HG03469 (cell line): ENCODE results near the gene REC8.
"Not testable (repeated sequence)": the region's sequence is repeated elsewhere in the genome, so short reads cannot be mapped to it uniquely, and the experiment has no call there.

Experiments
- ATAC-seq: cut with Tn5 transposase; IDR thresholded peaks from one replicate; pipeline ENCODE4 v1.9.1; 2021; ENCODE audit warnings: mild to moderate bottlenecking, moderate library complexity, moderate number of reproducible peaks; ENCODE audit not compliant: unreplicated experiment

The REC8 gene

GRCh38 chr14:24203249-24203886 lies 31.5 kb downstream of the REC8 start:
- not testable (repeated sequence) for ATAC-seq

GRCh38 chr14:24204163-24205146 lies 32.6 kb downstream of the REC8 start:
- no peak for ATAC-seq

- no peak for ATAC-seq
Measured at GRCh38 chr14:24206260-24207103, 34.6 kb downstream of the REC8 start.

GRCh38 chr14:24207104-24207551 lies 35.2 kb downstream of the REC8 start:
- no peak for ATAC-seq

- no peak for ATAC-seq
Measured at GRCh38 chr14:24207625-24208024, 35.7 kb downstream of the REC8 start.

DNA sequence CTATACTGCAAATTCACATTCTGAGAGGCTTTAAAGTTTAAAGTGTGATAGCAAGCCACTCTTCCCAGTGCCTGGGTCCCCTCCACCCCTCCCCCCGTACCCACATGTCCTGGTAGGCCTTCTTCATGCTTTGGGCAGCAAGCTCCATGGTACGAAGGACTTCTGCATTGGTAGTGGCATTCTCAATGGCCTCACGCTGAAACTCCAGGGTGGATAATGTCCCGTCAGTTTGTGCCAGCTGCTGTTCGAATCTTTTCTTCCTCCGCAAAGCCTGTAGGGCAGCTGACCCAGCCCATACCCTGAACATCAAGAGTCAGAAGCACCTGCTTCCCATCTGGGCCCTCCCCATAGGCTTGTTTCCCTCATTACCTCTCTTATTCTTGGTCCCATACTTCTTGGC lies 39.4 kb downstream of the REC8 start:
- no peak for ATAC-seq

GRCh38 chr14:24212924-24213865 lies 41.3 kb downstream of the REC8 start, which contains the start of gene CHMP4A:
Gene CHMP4A, minus strand, starts transcription at chr14:24213488. Its CDS starts 49 bp downstream, at chr14:24213439.
- ATAC-seq = peak; percentile 54

DNA sequence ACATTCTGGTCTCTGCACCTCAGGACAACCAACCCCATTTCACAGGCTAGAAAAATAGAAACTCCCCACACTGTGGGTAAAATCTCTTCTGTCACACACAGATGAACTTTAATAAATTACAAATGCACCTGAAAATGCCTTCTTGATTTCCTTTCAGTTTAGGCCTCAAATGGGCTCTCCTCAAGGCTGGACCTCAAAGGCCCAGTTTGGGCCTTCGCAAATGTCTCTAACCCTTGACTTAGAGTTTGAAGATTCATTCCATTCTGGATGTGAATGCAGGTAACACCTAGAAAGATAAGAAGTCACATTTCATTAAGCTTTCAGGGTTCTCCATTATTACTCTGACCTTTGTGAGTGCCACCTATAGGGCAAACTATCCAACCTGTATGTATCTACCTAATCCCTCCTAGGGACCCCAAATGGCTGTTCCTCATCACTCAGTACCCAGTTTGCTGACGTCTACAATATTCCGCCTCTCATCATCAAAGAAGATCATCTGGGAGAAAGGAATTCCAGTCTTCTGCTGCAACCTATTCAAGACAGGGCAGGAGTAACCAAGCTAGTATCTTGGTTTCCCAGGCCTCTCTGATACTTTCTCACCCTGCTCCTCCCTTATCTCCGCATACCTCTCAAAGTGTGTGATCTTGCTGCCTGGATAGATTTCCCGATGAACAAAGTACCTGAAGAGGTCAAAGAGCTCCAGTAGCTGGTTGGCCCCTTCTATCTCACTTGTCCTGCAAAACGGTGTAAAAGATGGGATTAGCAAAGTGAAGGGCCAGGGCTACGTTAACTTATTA lies 42.2 kb downstream of the REC8 start:
- no peak for ATAC-seq

DNA sequence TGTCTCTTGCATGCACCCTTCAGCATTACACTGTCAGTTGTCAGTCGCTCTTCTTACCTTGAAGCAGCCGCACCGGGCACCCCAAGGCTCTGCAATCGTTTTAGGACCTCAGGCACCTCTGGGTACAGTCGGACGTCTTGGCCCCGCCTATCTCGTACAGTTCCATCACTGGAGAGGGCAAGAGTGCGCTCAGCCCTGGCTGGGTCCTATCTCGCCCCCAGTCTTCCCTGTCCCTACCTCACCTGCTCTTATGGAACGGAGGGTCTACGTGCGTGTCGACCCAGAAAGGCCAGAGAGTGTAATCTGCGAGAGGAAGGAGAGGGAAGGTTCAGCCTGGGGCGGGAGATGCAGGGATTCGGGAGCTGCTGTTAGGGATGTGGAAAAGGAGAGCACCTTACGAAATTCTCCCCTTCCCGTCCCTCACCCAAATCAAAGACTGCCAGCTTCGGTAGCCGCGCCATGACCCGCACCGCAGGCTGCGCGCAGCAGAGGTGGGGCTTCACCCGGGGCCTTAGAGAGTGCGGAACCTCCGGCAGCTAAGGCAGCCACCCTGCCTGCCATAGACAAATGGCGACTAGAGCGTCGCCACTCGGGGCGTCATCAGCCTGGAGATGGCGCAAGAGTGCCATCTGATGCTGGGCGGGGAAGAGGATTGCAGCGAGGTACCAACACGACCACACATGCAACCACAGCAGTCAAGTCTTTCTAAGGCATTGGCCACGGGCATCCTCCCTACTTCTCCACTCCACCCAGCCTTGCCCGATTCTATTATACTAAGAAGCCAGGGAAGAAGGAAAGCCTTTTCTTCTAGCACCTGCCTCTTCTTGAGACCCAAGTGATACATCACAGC lies 43.8 kb downstream of the REC8 start, which contains the start of gene MDP1:
Gene MDP1, minus strand, starts transcription at position 572 of the 850 bp plus-strand sequence. Its CDS starts 111 bp downstream, at position 461.
- peak; percentile 54 for ATAC-seq

GRCh38 chr14:24216345-24216699 lies 44.4 kb downstream of the REC8 start:
- ATAC-seq = no peak

- ATAC-seq = not testable (repeated sequence)
Measured at GRCh38 chr14:24216876-24217275, 45.0 kb downstream of the REC8 start.

DNA sequence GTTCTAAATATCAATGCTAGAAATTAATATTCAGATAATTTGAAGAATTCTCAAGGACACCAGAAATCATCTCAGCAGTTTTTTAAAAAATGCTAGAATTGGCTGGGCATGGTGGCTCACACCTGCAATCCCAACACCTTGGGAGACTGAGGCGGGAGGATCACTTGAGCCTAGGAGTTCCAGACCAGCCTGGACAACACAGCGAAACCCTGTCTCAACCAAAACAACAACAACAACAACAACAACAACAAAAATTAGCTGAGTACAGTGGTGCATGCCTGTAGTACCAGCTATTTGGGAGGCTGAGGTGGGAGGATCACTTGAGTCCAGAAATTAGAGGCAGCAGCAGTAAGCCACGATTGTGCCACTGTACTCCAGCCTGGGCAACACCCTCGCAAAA lies 47.2 kb downstream of the REC8 start:
- ATAC-seq = no peak

DNA sequence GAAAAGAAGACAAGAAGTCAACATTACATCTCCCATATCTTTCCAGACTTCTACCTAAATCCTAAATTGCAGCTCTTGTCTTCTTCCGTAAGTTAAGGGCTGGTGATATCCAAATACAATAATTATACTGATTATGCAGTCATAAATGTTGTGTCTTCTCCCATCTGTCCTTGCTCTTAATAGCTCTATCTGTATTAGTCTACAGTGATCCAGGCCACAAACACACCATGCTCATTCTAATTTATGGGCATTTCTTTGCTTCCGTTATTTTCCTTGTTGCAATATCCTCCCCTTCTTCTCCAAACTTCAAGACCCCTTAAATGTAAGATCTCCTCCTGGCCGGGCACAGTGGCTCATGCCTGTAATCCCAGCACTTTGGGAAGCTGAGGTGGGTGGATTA lies 47.6 kb downstream of the REC8 start:
- ATAC-seq = no peak

- not testable (repeated sequence) for ATAC-seq
Measured at GRCh38 chr14:24222987-24223386, 51.1 kb downstream of the REC8 start.

GRCh38 chr14:24224618-24225071 lies 52.8 kb downstream of the REC8 start:
- ATAC-seq = no peak

- no peak for ATAC-seq
Measured at GRCh38 chr14:24226473-24226872, 54.6 kb downstream of the REC8 start.

DNA sequence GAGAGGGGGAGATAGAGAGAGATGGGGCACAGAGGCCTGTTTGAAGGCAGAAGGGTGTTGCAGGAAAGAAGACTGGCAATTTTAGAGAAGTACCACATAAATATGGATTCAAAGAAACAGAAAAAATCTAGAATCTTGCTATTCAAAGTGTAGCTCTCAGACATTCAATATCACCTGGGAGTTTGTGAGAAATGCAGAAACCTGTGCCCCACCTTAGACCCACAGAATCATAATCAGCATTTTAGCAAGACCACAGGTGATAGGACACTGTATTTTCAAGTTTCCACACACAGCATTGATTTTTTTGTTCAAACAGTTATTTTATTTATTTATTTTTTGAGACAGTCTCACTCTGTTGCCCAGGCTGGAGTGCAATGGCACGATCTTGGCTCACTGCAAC lies 57.0 kb downstream of the REC8 start:
- ATAC-seq = no peak
